GM19468 (cell line): ENCODE results near the gene UNC13C.

Experiments
- ATAC-seq: cut with Tn5 transposase; IDR thresholded peaks from one replicate; pipeline ENCODE4 v1.9.1; 2021; ENCODE audit warnings: mild to moderate bottlenecking, moderate library complexity, moderate number of reproducible peaks; ENCODE audit not compliant: unreplicated experiment; ENCODE audit errors: extremely low read depth

UNC13C gene

DNA sequence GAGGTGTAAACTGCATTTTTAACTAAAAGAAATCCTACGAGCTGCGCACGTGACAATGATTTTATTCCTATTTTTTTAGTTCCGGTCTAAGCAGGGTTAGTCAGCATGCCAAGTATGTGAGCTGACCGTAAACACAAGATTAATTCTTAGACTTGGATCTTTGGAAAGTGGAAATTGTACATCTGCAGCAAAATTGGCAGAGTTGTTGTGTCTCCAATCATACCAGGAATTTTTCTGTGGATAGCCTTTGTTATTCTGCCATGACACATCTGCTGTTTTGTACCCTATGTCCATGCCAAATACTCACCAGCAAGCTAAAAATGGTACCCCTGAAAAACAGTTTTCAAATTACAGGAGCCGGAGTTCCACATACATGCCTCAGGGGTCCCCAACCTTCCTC is 562.5 kb downstream of the UNC13C start:
- ATAC-seq: no peak

DNA sequence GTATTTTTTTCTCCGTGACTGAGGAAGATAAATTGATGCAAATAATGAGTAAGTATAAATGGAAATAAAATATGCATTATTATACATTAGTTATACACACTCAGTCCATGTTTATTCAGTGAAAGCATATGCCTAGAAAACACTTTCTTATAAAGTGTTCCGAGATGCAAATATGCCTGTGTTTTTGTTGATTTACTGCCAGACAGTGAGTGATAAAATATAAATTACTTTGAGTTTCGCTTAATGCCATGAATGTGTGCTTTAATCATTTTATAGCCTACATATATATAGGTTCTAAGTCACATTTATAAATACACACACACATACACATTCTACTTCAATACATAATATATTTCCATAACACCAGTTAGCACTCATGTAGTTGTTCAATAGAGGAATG is 569.2 kb downstream of the UNC13C start:
- no peak for ATAC-seq

DNA sequence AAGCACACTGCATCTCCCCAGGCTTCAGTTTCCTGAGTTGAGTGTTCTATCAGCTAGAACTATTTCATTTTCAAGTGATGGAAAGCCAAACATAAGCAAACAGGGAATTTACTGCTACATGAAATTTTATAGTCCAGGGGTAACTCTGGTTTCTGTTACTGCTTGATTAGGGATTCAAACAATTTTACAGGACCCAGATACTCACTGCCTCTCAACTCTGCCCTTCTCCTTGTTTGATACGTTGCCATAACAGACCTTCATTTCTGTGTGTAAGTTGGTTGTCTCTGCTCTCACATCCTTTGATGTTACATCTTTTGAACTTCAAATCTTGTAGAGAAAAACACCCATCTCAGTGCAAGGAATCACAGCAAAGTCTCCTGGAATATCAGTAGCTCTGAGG is 572.7 kb downstream of the UNC13C start:
- ATAC-seq: no peak

DNA sequence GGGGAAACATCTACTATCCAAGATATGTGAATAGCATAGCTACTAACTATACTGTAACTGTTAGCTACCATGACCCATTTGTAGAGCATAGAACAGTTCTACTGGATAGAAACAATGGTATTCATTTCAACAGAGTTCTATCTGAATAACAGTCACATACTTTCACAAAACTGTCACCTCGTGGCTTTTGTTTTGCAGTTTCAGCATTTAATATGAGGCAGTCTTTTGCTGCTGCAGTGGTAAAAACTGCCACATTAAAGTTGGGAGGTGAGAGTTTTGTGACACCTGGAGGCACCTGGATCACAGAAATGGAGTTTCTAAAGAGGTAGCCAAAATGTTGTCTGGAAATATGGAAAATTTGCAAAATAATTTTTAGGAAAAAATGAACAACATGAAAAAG is 578.0 kb downstream of the UNC13C start:
- ATAC-seq: no peak

DNA sequence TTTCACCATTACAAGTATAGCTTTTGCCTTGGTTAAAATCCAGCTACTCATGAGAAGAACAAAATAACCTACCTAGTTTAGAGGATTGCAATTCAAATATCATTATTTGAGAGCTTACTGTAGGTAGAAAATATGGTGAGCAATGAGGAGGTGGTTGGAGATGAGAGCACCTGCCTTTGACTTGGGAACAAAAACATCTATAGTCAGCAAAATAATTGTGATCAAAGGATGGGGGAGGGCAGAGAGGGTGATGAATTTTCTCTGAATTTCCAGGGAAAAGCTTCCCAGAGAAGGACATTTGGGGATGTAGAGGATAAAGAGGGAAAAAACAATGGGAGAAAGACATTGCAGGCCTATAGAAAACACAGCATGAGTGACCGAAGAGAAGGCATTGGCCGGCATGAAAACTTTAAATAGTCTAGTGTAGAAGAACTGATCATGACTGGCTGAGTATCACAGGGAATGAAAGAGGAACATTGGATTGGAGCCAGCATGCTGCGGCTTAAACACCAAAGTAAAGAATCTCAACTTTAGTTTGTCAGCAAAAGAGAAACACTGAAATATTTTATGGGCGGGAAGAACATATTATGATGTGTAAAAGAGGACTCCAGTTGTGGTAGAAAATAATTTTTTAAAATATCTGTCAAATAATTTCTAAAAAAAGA is 581.3 kb downstream of the UNC13C start:
- no peak for ATAC-seq

DNA sequence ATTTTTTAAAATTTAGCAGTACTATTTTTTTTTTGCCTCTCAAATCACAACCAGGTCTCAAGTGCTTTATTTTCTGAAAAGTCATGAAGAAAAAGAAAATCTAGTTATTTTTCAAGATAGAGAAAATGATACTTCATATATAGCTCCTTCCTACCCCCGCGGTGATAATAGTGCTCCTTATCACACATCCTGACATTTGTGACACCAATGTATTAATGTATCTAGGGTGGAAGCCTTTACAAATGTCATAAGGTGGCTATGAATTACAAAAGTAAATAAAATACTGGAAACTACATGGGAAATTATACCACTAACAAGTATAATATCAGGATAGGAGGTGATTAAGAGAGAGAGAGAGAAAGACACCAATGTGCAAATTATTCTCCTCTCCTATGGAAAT is 582.2 kb downstream of the UNC13C start:
- no peak for ATAC-seq

DNA sequence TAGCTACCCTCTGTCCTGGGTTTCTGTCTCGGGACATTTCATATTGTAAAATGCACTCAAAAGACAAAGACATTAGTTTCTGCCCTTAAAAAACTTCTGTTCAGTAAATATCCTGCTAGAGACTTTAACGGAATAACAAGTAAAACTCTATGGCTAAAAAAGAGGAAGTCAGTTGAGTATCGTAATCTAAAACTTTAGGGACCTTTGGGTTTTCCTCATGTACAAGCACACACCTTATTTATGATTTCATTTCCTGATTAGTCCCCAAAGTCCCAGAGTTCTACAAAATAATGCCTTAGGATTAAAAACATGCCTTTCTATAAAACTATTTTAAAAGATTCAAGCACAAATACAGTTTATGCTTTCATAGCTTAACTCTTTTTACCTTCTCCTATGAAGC is 585.9 kb downstream of the UNC13C start:
- ATAC-seq: no peak

DNA sequence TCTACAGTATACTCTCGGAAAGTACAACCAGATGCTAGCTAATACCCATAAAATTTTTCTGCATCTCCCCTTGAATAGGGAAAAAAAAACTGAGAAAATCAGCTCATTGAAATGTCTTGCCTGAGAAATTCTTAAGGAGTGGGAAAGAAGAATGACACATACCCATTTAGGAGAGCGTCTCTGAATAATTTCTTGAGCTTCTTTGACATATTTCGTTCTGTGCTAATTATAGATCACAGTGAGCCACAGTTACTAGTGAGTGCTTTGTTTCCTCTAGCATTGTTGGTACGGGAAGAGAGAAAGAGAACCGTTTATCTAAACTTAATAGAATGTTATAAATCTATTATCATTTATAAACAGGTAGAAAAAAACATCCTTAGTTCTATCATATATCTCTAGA is 588.4 kb downstream of the UNC13C start:
- no peak for ATAC-seq

DNA sequence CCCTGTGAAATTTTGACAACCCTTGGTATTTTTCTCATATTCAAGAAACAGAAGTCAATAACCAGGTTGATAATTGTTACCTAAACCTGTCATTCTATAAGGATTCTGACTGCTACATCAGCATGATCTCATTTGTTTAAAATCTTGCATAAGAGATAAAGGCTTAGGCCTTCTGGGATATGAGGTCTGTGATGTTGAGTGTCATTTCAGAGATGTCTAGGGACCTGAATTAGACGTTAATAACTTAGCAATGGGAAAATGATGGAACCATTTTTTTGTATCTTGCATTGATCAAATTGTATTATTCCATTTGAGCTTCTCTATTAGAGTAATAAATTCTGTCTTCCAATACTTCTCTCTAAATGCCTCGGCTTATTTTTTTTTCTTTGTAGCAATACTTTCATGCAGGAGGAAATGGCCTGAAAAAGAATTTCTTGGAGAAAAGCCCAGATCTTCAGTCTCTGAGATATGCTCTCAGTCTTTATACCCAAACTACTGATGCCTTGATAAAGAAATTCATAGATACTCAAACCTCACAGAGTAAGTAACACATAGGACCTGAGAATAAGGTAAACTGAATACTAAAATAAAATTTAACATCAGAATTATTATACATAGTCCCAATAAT is 589.3 kb downstream of the UNC13C start:
- ATAC-seq: no peak

DNA sequence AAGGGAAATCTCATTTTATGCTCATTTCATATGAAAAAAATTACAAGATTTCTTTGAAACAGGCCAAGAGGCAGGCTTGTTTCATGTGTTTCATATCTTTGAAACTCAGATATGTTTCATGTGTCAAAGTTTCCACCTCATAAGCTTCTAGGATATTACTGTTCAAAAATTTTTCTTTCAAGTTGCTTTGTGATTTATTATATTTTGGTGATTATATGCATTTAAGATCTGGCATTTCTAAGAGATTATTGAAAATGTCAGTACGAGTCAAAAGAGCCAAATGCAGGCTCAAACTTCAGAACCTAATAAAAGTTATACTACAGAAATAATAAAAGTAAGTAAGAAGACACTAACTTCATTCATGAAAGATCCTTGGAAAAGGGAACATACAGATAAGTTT is 590.1 kb downstream of the UNC13C start:
- no peak for ATAC-seq

DNA sequence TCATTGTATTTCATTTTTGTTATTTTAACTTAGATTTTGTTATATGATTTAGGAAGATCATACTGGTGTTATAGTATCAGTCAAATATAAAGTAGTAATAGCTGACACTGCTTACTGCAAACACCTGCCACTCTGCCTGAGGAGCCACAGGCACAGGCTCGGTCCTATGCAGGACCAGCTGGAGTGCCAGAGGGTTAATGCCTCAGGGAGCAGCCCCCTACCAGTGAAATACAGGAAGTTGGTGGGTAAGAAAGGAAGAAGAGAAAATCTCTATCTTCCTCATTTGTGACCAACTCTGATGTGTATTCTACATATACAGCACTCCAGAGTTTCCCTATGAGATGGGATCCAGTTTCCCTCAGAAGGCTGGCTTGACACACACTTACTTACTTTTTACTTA is 593.3 kb downstream of the UNC13C start:
- no peak for ATAC-seq

DNA sequence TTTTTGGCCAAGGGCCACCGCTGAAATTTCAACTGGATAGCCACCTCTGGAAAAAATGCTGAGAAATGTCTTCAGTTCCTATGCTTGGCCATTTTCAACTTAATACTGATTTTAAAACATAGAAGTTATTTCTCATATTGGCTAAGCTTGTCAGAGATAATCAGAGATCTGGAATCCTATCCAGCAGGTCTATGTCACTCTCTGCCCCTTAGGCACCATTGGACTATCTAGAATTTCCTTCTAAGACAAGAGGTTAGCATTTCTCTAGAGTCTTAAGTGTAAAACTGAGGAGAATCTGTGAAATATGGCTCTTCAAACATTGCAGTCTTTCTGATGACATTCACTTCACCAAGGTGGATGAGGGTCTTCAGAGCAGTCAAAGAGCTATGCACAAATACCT is 597.3 kb downstream of the UNC13C start:
- no peak for ATAC-seq

DNA sequence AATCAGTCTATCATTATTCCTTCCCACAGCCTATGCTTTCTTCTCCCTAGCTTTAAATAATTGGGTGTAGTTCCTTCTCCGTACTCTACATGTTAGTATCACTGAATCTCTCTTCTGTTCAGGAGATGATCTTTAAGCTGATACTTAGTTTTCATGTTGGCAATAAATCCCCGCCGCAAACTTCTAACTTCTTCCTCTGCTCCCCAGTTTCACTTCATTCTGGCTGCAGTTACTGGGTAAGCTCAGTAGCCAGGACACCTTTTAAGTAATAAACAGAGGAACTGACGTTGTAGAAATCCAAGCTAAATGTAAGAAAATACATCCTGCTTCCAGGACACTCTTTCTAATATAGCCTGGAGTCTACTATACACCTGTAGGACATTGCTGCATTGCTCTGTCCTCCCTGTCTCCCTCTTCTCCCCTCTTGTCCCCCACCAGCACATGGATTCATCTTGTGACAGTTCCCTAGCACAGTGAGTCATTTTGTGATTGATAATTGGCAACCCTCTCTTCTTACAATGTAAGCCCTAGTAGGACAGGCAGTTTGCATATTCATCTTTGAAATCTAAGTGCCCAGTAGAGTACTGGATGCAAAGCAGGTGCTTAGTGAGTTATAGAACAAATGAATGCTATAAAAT is 598.2 kb downstream of the UNC13C start:
- no peak for ATAC-seq

DNA sequence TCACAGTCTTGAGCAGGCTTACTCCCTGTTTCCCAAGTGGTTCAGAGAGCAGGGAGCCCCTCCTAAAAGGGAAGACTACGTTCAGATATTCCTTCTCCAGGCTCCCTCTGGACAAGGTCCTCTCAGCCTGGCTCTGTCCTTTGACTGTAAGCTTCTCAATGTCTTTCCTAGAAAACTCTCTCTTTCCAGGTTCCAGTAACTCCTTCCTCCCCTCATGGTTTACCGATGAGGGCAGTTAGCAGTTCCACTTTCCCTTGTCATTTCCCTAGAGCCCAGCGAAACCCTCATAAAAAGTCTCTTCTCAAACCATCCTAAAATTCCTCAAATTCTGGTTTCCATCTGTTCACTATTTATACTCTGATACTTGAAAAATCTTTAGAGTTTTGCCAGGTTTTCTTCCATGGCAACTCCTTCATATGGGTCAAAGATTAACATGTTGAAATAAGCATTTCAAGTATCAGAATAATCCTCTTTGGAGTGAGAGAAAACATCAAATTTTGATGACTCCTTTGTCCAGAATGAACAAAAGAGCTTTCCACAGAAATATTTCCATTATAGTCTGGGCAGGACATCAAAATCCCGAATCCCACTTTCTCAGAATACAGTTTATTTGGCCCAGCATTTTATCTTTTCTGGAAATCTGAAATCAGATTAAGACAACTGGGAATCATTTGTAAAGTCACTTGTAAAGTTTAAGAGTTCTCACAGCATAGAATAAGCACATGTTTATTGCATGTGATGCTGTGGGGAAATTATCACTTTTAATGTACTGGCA is 599.4 kb downstream of the UNC13C start:
- no peak for ATAC-seq

DNA sequence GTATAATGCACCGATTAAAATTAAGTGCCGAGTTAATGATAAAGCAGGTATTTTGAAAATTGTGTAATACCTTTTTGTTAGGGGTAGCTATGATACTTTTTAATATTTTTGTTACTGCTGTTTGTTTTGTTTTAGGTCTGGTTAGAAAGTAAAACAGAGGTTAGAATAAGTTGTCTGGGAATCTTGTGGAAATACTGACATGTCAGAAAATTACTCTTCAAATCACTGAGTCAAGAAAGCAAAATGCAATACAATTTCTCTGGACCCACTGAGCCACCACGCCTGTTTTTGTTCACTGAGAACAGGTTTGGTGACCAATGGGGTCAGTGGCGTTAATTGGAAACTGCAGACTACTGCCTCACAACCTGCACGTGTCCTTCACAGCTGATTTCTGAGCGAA is 601.6 kb downstream of the UNC13C start:
- ATAC-seq: no peak

DNA sequence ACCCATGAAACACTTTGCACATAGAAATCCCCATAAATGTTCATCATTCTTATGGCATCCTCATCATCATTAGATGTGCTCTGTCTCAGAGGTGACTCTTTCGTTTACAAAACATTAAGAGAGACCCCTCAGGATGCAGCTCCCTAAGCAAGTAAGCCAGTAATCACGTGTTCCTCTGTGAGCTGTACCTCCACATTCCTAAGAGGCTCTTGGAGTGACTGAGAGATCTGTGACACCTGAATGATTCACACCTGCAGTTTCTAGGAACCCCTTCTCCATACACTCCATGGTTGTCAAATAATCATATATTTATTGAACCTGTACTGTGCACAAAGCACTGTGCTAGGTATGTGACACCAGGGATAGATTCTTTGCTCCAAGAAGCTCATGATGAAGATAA is 602.4 kb downstream of the UNC13C start:
- ATAC-seq: no peak

DNA sequence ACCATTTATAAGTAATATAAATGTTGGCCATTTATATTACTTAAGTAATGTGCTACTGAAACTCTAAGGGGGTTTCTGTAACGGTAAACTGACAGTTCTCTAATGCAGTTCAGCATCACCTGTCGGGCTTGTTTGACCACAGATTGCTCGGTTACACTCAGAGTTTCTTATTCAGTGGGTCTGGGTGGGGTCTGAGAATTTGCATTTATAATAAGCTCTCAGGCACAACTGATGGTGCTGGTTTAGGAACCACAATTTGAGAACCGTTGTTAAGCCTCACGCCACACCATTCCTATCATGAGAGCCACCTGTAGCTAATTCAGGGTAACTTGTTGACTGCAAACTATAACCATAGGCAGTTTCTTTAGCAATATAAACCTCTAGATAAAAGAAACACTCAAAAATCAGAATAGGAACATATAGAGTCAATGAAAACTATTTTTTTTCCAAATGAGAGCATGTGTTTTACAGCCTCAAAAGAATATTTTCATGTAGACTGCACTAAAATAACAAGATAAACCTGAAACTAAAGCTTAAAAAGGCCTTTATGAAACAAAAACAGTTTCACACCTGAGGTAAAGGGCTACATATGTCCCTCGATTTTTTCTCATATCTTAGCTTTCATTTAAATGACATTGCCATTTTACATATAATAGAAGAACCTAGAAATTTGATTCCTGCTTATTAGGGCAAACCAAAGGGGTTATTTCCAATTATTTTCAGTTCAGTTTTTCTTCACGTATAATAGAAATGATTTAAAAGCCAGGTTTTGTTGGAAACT is 604.8 kb downstream of the UNC13C start:
- ATAC-seq: peak; percentile 76

DNA sequence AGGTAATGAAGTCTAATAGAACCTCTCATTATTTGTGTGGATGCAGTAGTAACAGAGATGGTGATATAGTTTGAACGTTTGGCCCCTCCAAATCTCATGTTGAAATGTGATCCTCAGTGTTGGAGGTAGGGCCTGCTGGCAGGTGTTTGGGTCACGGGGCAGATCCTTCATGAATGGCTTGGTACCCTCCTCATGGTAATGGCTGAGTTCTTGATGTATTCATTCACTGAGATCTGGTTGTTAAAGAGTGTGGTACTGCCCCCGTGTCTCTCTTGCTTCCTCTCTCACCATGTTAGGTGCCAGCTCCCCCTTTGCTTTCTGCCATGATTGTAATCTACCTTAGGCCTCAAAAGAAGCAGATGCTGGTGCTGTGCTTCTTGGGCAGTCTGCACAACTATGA is 606.8 kb downstream of the UNC13C start:
- no peak for ATAC-seq

DNA sequence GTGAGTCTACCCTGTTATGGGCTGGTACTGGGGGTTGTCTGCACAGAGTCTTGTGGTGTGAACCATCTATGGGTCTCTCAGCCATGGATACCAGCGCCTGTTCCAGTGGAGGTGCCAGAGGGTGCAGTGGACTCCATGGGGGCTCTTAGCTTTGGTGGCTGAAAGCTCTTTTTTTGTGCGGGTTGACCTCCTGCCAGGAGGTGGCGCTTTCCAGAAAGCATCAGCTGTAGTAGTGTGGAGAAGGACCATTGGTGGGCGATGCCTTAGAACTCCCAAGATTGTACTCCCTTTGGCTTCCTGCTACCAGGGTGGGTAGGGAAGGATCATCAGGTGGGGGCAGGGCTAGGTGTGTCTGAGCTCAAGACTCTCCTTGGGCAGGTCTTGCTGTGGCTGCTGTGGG is 615.9 kb downstream of the UNC13C start:
- no peak for ATAC-seq

DNA sequence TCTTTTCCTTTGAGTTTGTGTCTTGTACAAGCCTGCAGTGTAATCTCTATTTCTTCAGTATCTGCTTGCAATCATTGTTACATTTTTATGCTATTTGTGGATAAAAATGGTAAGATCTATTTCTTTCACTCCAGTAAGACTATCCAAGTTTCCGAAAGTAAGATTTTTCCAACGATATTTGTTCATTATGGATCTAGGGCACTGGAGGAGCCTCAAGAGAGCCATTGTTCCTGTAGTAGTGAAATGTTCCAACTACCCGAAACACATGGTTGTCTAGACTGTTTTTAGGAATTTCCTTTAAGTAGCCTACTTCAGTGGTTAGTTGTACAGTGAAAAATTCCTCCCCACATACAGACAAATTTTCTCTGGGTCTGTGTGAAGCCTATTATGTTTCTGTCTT is 621.1 kb downstream of the UNC13C start:
- no peak for ATAC-seq
